K562 (cell line): ENCODE results near the gene RPL18A. TPM values are rescaled to one million over a fixed set of nuclear protein-coding genes. Genes with fewer than 3 reads are reported as not detected.

ENCODE experiments used
- ATAC-seq: fragments of 200-7000 bp; cut with Tn5 transposase; 3 replicates; pipeline ENCODE4 v1.9.1; 2020; ENCODE audit warnings: moderate library complexity
- BruUV-seq: library from RNA; stranded (reverse); fragments of 400-500 nt; replicated peaks from 2 replicates; lab custom pipeline; 2021; lab: Mats Ljungman, UMichigan
- CTCF ChIA-PET: fragments of 300-600 bp; formaldehyde crosslinking; extraction: SDS; loops from one replicate; lab custom pipeline; 2021; ENCODE audit warnings: low intra/inter-chr PET ratio; lab: Yijun Ruan, JAX
- POLR2A ChIA-PET: fragments of 300-600, 350-650 bp; sonication (Branson Sonifier 250); formaldehyde crosslinking; extraction: SDS; loops from one replicate; lab custom pipeline; 2021; ENCODE audit warnings: antibody characterized with exemption, inconsistent platforms; lab: Yijun Ruan, JAX
- DNase-seq, 4 experiments: peaks; one replicate each; pipeline versions ENCODE4 v3.0.0 to v3.0.0-alpha.2; 2011 to 2018; ENCODE audit warnings: low spot score in 3 of 4, mixed read lengths in 3 of 4; ENCODE audit errors: extremely low read depth in 1 of 4
- FAIRE-seq: peaks from 2 replicates; lab custom pipeline; 2011; peaks lifted over from hg19 to GRCh38; lab: Jason Lieb, UNC
- H2AFZ ChIP-seq: 2 replicates; pipeline ENCODE4 v1.6.0; 2011; ENCODE audit warnings: low read depth, low read length, control low read depth, inconsistent platforms
- H3K27ac ChIP-seq: fragments of 200-600 bp; 3 replicates; pipeline ENCODE4 v1.8.0; 2011; ENCODE audit warnings: low read depth, mild to moderate bottlenecking, control low read depth, inconsistent platforms, low read length, moderate library complexity, mixed read lengths; ENCODE audit errors: extremely low read depth
- H3K27me3 ChIP-seq, 2 experiments: fragments of 300-600 bp in 1 of 2; 2 replicates in 1 of 2; 3 replicates in 1 of 2; pipeline versions ENCODE4 v1.6.0 to v1.8.0; 2011; ENCODE audit warnings: inconsistent platforms in 2 of 2, low read length in 2 of 2, mild to moderate bottlenecking in 1 of 2, mixed read lengths in 1 of 2, moderate library complexity in 1 of 2; ENCODE audit not compliant: control insufficient read depth in 2 of 2, insufficient read depth in 2 of 2
- H3K36me3 ChIP-seq: fragments of 300-600 bp; 3 replicates; pipeline ENCODE4 v1.8.0; 2011; ENCODE audit warnings: mild to moderate bottlenecking, low read length, inconsistent platforms; ENCODE audit not compliant: control insufficient read depth, insufficient read depth
- H3K4me1 ChIP-seq, 2 experiments: fragments of 200-600 bp in 1 of 2; replicated peaks in 1 of 2; 2 replicates in 1 of 2; 3 replicates in 1 of 2; pipeline versions ENCODE4 v1.5.1 to v1.8.0; 2011; ENCODE audit warnings: inconsistent platforms in 2 of 2, low read length in 2 of 2, mild to moderate bottlenecking in 1 of 2, mixed read lengths in 1 of 2, moderate library complexity in 1 of 2; ENCODE audit not compliant: control insufficient read depth in 2 of 2, insufficient read depth in 2 of 2
- H3K4me2 ChIP-seq: 2 replicates; pipeline ENCODE4 v1.6.1; 2011; ENCODE audit warnings: low read length, control low read depth, inconsistent platforms, mixed read lengths; ENCODE audit not compliant: insufficient read depth
- H3K4me3 ChIP-seq: fragments of 200-600 bp; sonication (generic), shearing (Covaris generic); 2 replicates; pipeline ENCODE4 v1.5.1; 2016; ENCODE audit warnings: control low read depth, inconsistent platforms
- H3K79me2 ChIP-seq: fragments of 200-600 bp; 3 replicates; pipeline ENCODE4 v1.8.0; 2011; ENCODE audit warnings: low read length, inconsistent platforms; ENCODE audit not compliant: control insufficient read depth, insufficient read depth
- H3K9ac ChIP-seq, 2 experiments: 2 replicates each; pipeline versions ENCODE4 v1.6.0 to v1.6.1; 2011; ENCODE audit warnings: low read depth in 2 of 2, low read length in 2 of 2, control low read depth in 1 of 2, inconsistent platforms in 1 of 2, mild to moderate bottlenecking in 1 of 2, mixed read lengths in 1 of 2; ENCODE audit not compliant: insufficient read depth in 1 of 2
- H3K9me1 ChIP-seq: one replicate; pipeline ENCODE4 v1.6.0; 2011; ENCODE audit warnings: inconsistent platforms, mild to moderate bottlenecking, low read length, moderate library complexity; ENCODE audit not compliant: control insufficient read depth, insufficient read depth
- H3K9me3 ChIP-seq: replicated peaks from 2 replicates; pipeline ENCODE4 v1.5.1; 2011; ENCODE audit warnings: low read depth, low read length, inconsistent platforms; ENCODE audit not compliant: control insufficient read depth, insufficient read depth
- H4K20me1 ChIP-seq: replicated peaks from 2 replicates; pipeline ENCODE4 v1.6.1; 2011; ENCODE audit warnings: low read length, inconsistent platforms, mixed read lengths; ENCODE audit not compliant: control insufficient read depth, insufficient read depth
- BDP1 ChIP-seq: IDR thresholded peaks from 3 replicates; pipeline ENCODE4 v1.6.1; 2011; ENCODE audit not compliant: insufficient read length, insufficient read depth
- CHAMP1 ChIP-seq: fragments of 450-650 bp; IDR thresholded peaks from 2 replicates; pipeline ENCODE4 v1.6.1; 2016; ENCODE audit warnings: mild to moderate bottlenecking
- HES1 ChIP-seq: fragments of 450-650 bp; IDR thresholded peaks from 2 replicates; pipeline ENCODE4 v1.6.1; 2016; ENCODE audit warnings: low read depth, mild to moderate bottlenecking, moderate library complexity
- MAZ ChIP-seq, 2 experiments: fragments of 450-650 bp in 1 of 2; sonication (generic) in 1 of 2; formaldehyde crosslinking; IDR thresholded peaks in 1 of 2; conservative IDR thresholded peaks in 1 of 2; 2 replicates each; pipeline versions ENCODE4 v1.4.0 to v1.5.0; 2020; ENCODE audit warnings: mild to moderate bottlenecking in 1 of 2, missing genetic modification reagents in 1 of 2
- PHF20 ChIP-seq: fragments of 450-650 bp; IDR thresholded peaks from 2 replicates; pipeline ENCODE4 v1.6.1; 2018; ENCODE audit not compliant: partially characterized antibody
- PYGO2 ChIP-seq: fragments of 450-650 bp; IDR thresholded peaks from 2 replicates; pipeline ENCODE4 v1.6.1; 2016; ENCODE audit warnings: mild to moderate bottlenecking, missing genetic modification characterization, moderate library complexity, missing compliant biosample characterization
- SAFB2 ChIP-seq: fragments of 200-400 bp; formaldehyde crosslinking; IDR thresholded peaks from 2 replicates; pipeline ENCODE4 v1.6.1; 2018; ENCODE audit warnings: borderline replicate concordance, low read length, low read depth, moderate library complexity; ENCODE audit not compliant: severe bottlenecking
- SUPT5H ChIP-seq: fragments of 450-650 bp; IDR thresholded peaks from 2 replicates; pipeline ENCODE4 v1.6.1; 2016
- TRIM28 ChIP-seq: fragments of 450-650 bp; IDR thresholded peaks from 2 replicates; pipeline ENCODE4 v1.6.1; 2017
- YBX1 ChIP-seq: fragments of 450-650 bp; IDR thresholded peaks from 2 replicates; pipeline ENCODE4 v1.7.1; 2016; ENCODE audit warnings: mild to moderate bottlenecking
- ZNF263 ChIP-seq: sonication (generic); formaldehyde crosslinking; IDR thresholded peaks from 2 replicates; pipeline ENCODE4 v1.8.0; 2022; ENCODE audit warnings: mild to moderate bottlenecking, missing genetic modification reagents, borderline replicate concordance
- WGBS: fragments of 100-300 bp; shearing (Covaris generic); methylation state at CpG from one replicate; pipeline ENCODE4 v1.1.6; 2016; ENCODE audit warnings: low coverage, mixed read lengths; ENCODE audit not compliant: insufficient coverage; ENCODE audit errors: missing lambda C conversion rate; 5-methylcytosine and 5-hydroxymethylcytosine counted together
- in situ Hi-C: fragments of 300-500 bp; cut with MboI; formaldehyde crosslinking; loops from 4 replicates; pipeline ENCODE4 v1.15.0; 2018; ENCODE audit warnings: inconsistent platforms, mixed read lengths
- intact Hi-C: fragments of 100-400 bp; cut with micrococcal nuclease; formaldehyde crosslinking; loops from 2 replicates; pipeline ENCODE4 v1.14.2; 2022
- polyA plus RNA-seq, 8 experiments: library from polyadenylated mRNA; depleted of rRNA in 4 of 8; stranded (reverse) in 5 of 8; unstranded in 3 of 8; fragments of >200 nt; fragmentation: Nextera tagmentation in 2 of 8; fragmentation: Illumina TruSeq in 1 of 8; extraction: Ambion mirVana in 2 of 8; extraction: Trizol in 1 of 8; gene quantifications; 2 replicates each; pipeline versions ENCODE4 v1.2.1 to v1.2.3, GENCODE V29; 2011 to 2014; ENCODE audit warnings: inconsistent platforms in 1 of 8, missing spikeins in 1 of 8
- total RNA-seq, 7 experiments: library from RNA; depleted of rRNA in 6 of 7; stranded (reverse); fragments of >200 nt in 6 of 7; fragmentation: Illumina TruSeq in 2 of 7; extraction: Trizol in 2 of 7; gene quantifications; 2 replicates each; pipeline versions ENCODE4 v1.2.1 to v1.2.3, GENCODE V29; 2011 to 2021; ENCODE audit warnings: low replicate concordance in 1 of 7
- TF ChIP-seq, protein P1 (sequence below): sonication (generic); formaldehyde crosslinking; IDR thresholded peaks from 2 replicates; pipeline ENCODE4 v1.4.0; 2020; ENCODE audit warnings: mild to moderate bottlenecking, missing genetic modification reagents
- TF ChIP-seq, protein P2 (sequence below), 2 experiments: fragments of 450-650 bp in 1 of 2; sonication (generic) in 1 of 2; formaldehyde crosslinking; conservative IDR thresholded peaks; 2 replicates each; pipeline versions ENCODE4 v1.4.0 to v1.8.1; 2020 to 2022; ENCODE audit warnings: mild to moderate bottlenecking in 1 of 2, missing genetic modification reagents in 1 of 2

The RPL18A gene
- total and polyA plus RNA-seq, 9 of the 15 experiments (the other 6 are each of a cell fraction or from before 2014, with no cell fraction given): 626 to 2,882 (median 1,895) TPM

- no peak for DNase-seq
- CTCF ChIA-PET: interaction anchor here (1.6 to 2.4 kb wide), 2 partner anchors 63 to 128 kb away, joined by 4 to 31 read pairs; partner anchors contain the start of gene CCDC124
- no peak for ATAC-seq
- no TSS peak for BruUV-seq
- H3K27ac ChIP-seq: no peak overlapping the region
- H3K4me3 ChIP-seq: no peak overlapping the region
- H3K4me2 ChIP-seq: no peak overlapping the region
- peaks cover 6% of the 10 kb centered on the region; the same call in 2 of the 3 replicates for H3K36me3 ChIP-seq
- H4K20me1 ChIP-seq: peaks cover 18% of the 10 kb centered on the region; the same call in 1 of the 2 replicates
- no peaks in the 10 kb centered on the region for H3K9me1 ChIP-seq
- WGBS: 63% methylated on average over 11 of the region's 11 CpGs
- no peaks in the 10 kb centered on the region for H3K79me2 ChIP-seq
- 0 out of 4 replicates have a peak overlapping the region, but pooled peaks of 1 of the 2 experiments have one; percentile 47 for H3K9ac ChIP-seq
- in situ Hi-C loops: loop anchor here (5.0 kb wide), 1 partner anchor 58 kb away; no protein-coding TSS in a partner anchor
- no peaks in the 10 kb centered on the region for H3K9me3 ChIP-seq
- intact Hi-C loops: loop anchor here (10.0 kb wide), 1 partner anchor 186 kb away; no protein-coding TSS in a partner anchor
- H2AFZ ChIP-seq: no peak overlapping the region
- POLR2A ChIA-PET: interaction anchor here (3.1 kb wide), 2 partner anchors 9 to 64 kb away, joined by 20 to 24 read pairs; partner anchors contain the start of genes CCDC124 and RPL18A
- peaks cover 11 to 53% of the 10 kb centered on the region in 2 experiments; a peak in 4 of 5 replicates for H3K4me1 ChIP-seq
- FAIRE-seq: no peak
- TF ChIP-seq MAZ (CRISPR knock-in tag; conservative IDR thresholded peaks at IDR 0.05 in 1 of 2, IDR thresholded peaks at IDR 0.05 in 1 of 2) (no peak), PHF20 (no peak), SAFB2 (no peak), SUPT5H (no peak), TRIM28 (no peak), PYGO2 (tag) (no peak), YBX1 (no peak), CHAMP1 (no peak), ZNF263 (CRISPR knock-in tag) (no peak), BDP1 (no peak), HES1 (no peak)
- TF ChIP-seq, protein P1, sequence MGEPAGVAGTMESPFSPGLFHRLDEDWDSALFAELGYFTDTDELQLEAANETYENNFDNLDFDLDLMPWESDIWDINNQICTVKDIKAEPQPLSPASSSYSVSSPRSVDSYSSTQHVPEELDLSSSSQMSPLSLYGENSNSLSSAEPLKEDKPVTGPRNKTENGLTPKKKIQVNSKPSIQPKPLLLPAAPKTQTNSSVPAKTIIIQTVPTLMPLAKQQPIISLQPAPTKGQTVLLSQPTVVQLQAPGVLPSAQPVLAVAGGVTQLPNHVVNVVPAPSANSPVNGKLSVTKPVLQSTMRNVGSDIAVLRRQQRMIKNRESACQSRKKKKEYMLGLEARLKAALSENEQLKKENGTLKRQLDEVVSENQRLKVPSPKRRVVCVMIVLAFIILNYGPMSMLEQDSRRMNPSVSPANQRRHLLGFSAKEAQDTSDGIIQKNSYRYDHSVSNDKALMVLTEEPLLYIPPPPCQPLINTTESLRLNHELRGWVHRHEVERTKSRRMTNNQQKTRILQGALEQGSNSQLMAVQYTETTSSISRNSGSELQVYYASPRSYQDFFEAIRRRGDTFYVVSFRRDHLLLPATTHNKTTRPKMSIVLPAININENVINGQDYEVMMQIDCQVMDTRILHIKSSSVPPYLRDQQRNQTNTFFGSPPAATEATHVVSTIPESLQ (CRISPR knock-in tag): no peak
- TF ChIP-seq, protein P2, sequence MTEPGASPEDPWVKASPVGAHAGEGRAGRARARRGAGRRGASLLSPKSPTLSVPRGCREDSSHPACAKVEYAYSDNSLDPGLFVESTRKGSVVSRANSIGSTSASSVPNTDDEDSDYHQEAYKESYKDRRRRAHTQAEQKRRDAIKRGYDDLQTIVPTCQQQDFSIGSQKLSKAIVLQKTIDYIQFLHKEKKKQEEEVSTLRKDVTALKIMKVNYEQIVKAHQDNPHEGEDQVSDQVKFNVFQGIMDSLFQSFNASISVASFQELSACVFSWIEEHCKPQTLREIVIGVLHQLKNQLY (CRISPR knock-in tag; conservative IDR thresholded peaks at IDR 0.05): no peak
- TF ChIP-seq, all 486 proteins: peak for 0
- H3K27me3 ChIP-seq: no peaks in the 10 kb centered on the region
Measured at GRCh38 chr19:17869114-17869608, 9.5 kb downstream of the RPL18A start.
